HEK293 (cell line): ENCODE data around the gene RASGRP3.

Experiments
- HOXA7 ChIP-seq: sonication (generic); formaldehyde crosslinking; IDR thresholded peaks from 2 replicates; pipeline ENCODE4 v1.8.1; 2022; ENCODE audit warnings: missing genetic modification reagents, borderline replicate concordance
- MYNN ChIP-seq: fragments of 450-650 bp; formaldehyde crosslinking; IDR thresholded peaks from 2 replicates; pipeline ENCODE4 v1.5.1; 2016; ENCODE audit warnings: missing biosample characterization, missing genetic modification characterization, borderline replicate concordance
- REST ChIP-seq: fragments of 450-650 bp; formaldehyde crosslinking; IDR thresholded peaks from 2 replicates; pipeline ENCODE4 v1.5.1; 2016; ENCODE audit warnings: missing biosample characterization, missing genetic modification characterization
- TRIM28 ChIP-seq: IDR thresholded peaks from 2 replicates; pipeline ENCODE4 v1.6.1; 2011; ENCODE audit warnings: low read length, control low read depth, borderline replicate concordance
- ZFP37 ChIP-seq: fragments of 450-650 bp; formaldehyde crosslinking; IDR thresholded peaks from 2 replicates; pipeline ENCODE4 v1.5.1; 2016; ENCODE audit warnings: missing biosample characterization, missing genetic modification characterization
- ZNF157 ChIP-seq: fragments of 450-650 bp; formaldehyde crosslinking; IDR thresholded peaks from 2 replicates; pipeline ENCODE4 v1.5.1; 2016; ENCODE audit warnings: missing biosample characterization, missing genetic modification characterization
- ZNF211 ChIP-seq: fragments of 450-650 bp; formaldehyde crosslinking; IDR thresholded peaks from 2 replicates; pipeline ENCODE4 v1.5.1; 2016; ENCODE audit warnings: low read depth, missing biosample characterization, missing genetic modification characterization
- ZNF221 ChIP-seq: fragments of 450-650 bp; formaldehyde crosslinking; IDR thresholded peaks from 2 replicates; pipeline ENCODE4 v1.5.1; 2017; ENCODE audit warnings: missing biosample characterization, missing genetic modification characterization, borderline replicate concordance
- ZNF248 ChIP-seq: fragments of 450-650 bp; formaldehyde crosslinking; IDR thresholded peaks from 2 replicates; pipeline ENCODE4 v1.5.1; 2017; ENCODE audit warnings: missing biosample characterization, missing genetic modification characterization
- ZNF292 ChIP-seq: fragments of 450-650 bp; formaldehyde crosslinking; IDR thresholded peaks from 2 replicates; pipeline ENCODE4 v1.5.1; 2016; ENCODE audit warnings: low read depth, missing biosample characterization, missing genetic modification characterization, borderline replicate concordance
- ZNF311 ChIP-seq: fragments of 450-650 bp; formaldehyde crosslinking; IDR thresholded peaks from 2 replicates; pipeline ENCODE4 v1.5.1; 2017; ENCODE audit warnings: missing biosample characterization, missing genetic modification characterization, borderline replicate concordance
- ZNF335 ChIP-seq: fragments of 450-650 bp; formaldehyde crosslinking; conservative IDR thresholded peaks from 2 replicates; pipeline ENCODE4 v1.5.1; 2016; ENCODE audit warnings: missing biosample characterization, missing genetic modification characterization
- ZNF341 ChIP-seq: fragments of 450-650 bp; formaldehyde crosslinking; IDR thresholded peaks from 2 replicates; pipeline ENCODE4; 2016; ENCODE audit warnings: low read depth, missing biosample characterization, missing genetic modification characterization
- ZNF354C ChIP-seq: fragments of 450-650 bp; formaldehyde crosslinking; IDR thresholded peaks from 2 replicates; pipeline ENCODE4 v1.5.1; 2016; ENCODE audit warnings: missing biosample characterization, missing genetic modification characterization, low read depth, borderline replicate concordance
- ZNF37A ChIP-seq: fragments of 450-650 bp; IDR thresholded peaks from 2 replicates; pipeline ENCODE4 v1.5.1; 2018; ENCODE audit warnings: missing biosample characterization, missing genetic modification characterization
- ZNF560 ChIP-seq: fragments of 450-650 bp; formaldehyde crosslinking; IDR thresholded peaks from 2 replicates; pipeline ENCODE4 v1.5.1; 2017; ENCODE audit warnings: missing biosample characterization, missing genetic modification characterization, borderline replicate concordance
- ZNF623 ChIP-seq: fragments of 450-650 bp; formaldehyde crosslinking; IDR thresholded peaks from 2 replicates; pipeline ENCODE4 v1.5.1; 2016; ENCODE audit warnings: missing biosample characterization, missing genetic modification characterization
- ZNF660 ChIP-seq: fragments of 450-650 bp; IDR thresholded peaks from 2 replicates; pipeline ENCODE4 v1.5.1; 2018; ENCODE audit warnings: missing biosample characterization, mild to moderate bottlenecking, missing genetic modification characterization
- ZNF677 ChIP-seq: fragments of 450-650 bp; IDR thresholded peaks from 2 replicates; pipeline ENCODE4 v1.5.0; 2018; ENCODE audit warnings: missing biosample characterization, mild to moderate bottlenecking, missing genetic modification characterization, moderate library complexity
- ZNF791 ChIP-seq: fragments of 450-650 bp; formaldehyde crosslinking; IDR thresholded peaks from 2 replicates; pipeline ENCODE4 v1.5.1; 2016; ENCODE audit warnings: missing biosample characterization, missing genetic modification characterization
- TF ChIP-seq, protein P1 (sequence below): fragments of 450-650 bp; formaldehyde crosslinking; IDR thresholded peaks from 2 replicates; pipeline ENCODE4 v1.5.1; 2016; ENCODE audit warnings: missing biosample characterization, missing genetic modification characterization
- TF ChIP-seq, protein P2 (sequence below): fragments of 450-650 bp; formaldehyde crosslinking; IDR thresholded peaks from 2 replicates; pipeline ENCODE4 v1.5.1; 2016; ENCODE audit warnings: missing biosample characterization, missing genetic modification characterization
- TF ChIP-seq, protein P3 (sequence below): fragments of 450-650 bp; formaldehyde crosslinking; IDR thresholded peaks from 2 replicates; pipeline ENCODE4 v1.5.1; 2016; ENCODE audit warnings: missing biosample characterization, missing genetic modification characterization, borderline replicate concordance
- TF ChIP-seq, protein P4 (sequence below): fragments of 450-650 bp; formaldehyde crosslinking; IDR thresholded peaks from 2 replicates; pipeline ENCODE4 v1.5.0; 2017; ENCODE audit warnings: missing biosample characterization, missing genetic modification characterization, borderline replicate concordance
- TF ChIP-seq, protein P5 (sequence below): fragments of 450-650 bp; formaldehyde crosslinking; IDR thresholded peaks from 2 replicates; pipeline ENCODE4 v1.5.1; 2016; ENCODE audit warnings: missing biosample characterization, missing genetic modification characterization

RASGRP3 gene

GRCh38 chr2:33589444-33589843, 113.0 kb downstream of the RASGRP3 start (continued):
- TF ChIP-seq ZNF335 (tag by site-specific recombination): no peak
- no peak for TF ChIP-seq ZNF560 (tag by site-specific recombination)
- TF ChIP-seq ZNF623 (tag by site-specific recombination): no peak
- TF ChIP-seq, protein P1, sequence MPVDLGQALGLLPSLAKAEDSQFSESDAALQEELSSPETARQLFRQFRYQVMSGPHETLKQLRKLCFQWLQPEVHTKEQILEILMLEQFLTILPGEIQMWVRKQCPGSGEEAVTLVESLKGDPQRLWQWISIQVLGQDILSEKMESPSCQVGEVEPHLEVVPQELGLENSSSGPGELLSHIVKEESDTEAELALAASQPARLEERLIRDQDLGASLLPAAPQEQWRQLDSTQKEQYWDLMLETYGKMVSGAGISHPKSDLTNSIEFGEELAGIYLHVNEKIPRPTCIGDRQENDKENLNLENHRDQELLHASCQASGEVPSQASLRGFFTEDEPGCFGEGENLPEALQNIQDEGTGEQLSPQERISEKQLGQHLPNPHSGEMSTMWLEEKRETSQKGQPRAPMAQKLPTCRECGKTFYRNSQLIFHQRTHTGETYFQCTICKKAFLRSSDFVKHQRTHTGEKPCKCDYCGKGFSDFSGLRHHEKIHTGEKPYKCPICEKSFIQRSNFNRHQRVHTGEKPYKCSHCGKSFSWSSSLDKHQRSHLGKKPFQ (tag by site-specific recombination): no peak
- TF ChIP-seq ZNF341: no peak
- no peak for TF ChIP-seq ZNF211
- no peak for TF ChIP-seq ZNF157 (tag by site-specific recombination)
- no peak for TF ChIP-seq ZNF292
- TF ChIP-seq ZNF37A (tag by site-specific recombination): no peak
- no peak for TF ChIP-seq ZNF354C (tag by site-specific recombination)
- no peak for TF ChIP-seq REST (tag by site-specific recombination)
- no peak for TF ChIP-seq ZFP37 (tag by site-specific recombination)
- TF ChIP-seq, protein P2, sequence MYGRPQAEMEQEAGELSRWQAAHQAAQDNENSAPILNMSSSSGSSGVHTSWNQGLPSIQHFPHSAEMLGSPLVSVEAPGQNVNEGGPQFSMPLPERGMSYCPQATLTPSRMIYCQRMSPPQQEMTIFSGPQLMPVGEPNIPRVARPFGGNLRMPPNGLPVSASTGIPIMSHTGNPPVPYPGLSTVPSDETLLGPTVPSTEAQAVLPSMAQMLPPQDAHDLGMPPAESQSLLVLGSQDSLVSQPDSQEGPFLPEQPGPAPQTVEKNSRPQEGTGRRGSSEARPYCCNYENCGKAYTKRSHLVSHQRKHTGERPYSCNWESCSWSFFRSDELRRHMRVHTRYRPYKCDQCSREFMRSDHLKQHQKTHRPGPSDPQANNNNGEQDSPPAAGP (tag by site-specific recombination): no peak
- TF ChIP-seq, protein P3, sequence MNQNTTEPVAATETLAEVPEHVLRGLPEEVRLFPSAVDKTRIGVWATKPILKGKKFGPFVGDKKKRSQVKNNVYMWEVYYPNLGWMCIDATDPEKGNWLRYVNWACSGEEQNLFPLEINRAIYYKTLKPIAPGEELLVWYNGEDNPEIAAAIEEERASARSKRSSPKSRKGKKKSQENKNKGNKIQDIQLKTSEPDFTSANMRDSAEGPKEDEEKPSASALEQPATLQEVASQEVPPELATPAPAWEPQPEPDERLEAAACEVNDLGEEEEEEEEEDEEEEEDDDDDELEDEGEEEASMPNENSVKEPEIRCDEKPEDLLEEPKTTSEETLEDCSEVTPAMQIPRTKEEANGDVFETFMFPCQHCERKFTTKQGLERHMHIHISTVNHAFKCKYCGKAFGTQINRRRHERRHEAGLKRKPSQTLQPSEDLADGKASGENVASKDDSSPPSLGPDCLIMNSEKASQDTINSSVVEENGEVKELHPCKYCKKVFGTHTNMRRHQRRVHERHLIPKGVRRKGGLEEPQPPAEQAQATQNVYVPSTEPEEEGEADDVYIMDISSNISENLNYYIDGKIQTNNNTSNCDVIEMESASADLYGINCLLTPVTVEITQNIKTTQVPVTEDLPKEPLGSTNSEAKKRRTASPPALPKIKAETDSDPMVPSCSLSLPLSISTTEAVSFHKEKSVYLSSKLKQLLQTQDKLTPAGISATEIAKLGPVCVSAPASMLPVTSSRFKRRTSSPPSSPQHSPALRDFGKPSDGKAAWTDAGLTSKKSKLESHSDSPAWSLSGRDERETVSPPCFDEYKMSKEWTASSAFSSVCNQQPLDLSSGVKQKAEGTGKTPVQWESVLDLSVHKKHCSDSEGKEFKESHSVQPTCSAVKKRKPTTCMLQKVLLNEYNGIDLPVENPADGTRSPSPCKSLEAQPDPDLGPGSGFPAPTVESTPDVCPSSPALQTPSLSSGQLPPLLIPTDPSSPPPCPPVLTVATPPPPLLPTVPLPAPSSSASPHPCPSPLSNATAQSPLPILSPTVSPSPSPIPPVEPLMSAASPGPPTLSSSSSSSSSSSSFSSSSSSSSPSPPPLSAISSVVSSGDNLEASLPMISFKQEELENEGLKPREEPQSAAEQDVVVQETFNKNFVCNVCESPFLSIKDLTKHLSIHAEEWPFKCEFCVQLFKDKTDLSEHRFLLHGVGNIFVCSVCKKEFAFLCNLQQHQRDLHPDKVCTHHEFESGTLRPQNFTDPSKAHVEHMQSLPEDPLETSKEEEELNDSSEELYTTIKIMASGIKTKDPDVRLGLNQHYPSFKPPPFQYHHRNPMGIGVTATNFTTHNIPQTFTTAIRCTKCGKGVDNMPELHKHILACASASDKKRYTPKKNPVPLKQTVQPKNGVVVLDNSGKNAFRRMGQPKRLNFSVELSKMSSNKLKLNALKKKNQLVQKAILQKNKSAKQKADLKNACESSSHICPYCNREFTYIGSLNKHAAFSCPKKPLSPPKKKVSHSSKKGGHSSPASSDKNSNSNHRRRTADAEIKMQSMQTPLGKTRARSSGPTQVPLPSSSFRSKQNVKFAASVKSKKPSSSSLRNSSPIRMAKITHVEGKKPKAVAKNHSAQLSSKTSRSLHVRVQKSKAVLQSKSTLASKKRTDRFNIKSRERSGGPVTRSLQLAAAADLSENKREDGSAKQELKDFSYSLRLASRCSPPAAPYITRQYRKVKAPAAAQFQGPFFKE: no peak
- no peak for TF ChIP-seq TRIM28
- TF ChIP-seq, protein P4, sequence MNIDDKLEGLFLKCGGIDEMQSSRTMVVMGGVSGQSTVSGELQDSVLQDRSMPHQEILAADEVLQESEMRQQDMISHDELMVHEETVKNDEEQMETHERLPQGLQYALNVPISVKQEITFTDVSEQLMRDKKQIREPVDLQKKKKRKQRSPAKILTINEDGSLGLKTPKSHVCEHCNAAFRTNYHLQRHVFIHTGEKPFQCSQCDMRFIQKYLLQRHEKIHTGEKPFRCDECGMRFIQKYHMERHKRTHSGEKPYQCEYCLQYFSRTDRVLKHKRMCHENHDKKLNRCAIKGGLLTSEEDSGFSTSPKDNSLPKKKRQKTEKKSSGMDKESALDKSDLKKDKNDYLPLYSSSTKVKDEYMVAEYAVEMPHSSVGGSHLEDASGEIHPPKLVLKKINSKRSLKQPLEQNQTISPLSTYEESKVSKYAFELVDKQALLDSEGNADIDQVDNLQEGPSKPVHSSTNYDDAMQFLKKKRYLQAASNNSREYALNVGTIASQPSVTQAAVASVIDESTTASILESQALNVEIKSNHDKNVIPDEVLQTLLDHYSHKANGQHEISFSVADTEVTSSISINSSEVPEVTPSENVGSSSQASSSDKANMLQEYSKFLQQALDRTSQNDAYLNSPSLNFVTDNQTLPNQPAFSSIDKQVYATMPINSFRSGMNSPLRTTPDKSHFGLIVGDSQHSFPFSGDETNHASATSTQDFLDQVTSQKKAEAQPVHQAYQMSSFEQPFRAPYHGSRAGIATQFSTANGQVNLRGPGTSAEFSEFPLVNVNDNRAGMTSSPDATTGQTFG: no peak
- TF ChIP-seq ZNF311 (tag by site-specific recombination): no peak
- TF ChIP-seq MYNN (tag by site-specific recombination): no peak
- TF ChIP-seq ZNF791 (tag by site-specific recombination): no peak
- TF ChIP-seq, protein P5, sequence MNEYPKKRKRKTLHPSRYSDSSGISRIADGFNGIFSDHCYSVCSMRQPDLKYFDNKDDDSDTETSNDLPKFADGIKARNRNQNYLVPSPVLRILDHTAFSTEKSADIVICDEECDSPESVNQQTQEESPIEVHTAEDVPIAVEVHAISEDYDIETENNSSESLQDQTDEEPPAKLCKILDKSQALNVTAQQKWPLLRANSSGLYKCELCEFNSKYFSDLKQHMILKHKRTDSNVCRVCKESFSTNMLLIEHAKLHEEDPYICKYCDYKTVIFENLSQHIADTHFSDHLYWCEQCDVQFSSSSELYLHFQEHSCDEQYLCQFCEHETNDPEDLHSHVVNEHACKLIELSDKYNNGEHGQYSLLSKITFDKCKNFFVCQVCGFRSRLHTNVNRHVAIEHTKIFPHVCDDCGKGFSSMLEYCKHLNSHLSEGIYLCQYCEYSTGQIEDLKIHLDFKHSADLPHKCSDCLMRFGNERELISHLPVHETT (tag by site-specific recombination): no peak
- TF ChIP-seq HOXA7: no peak
- no peak for TF ChIP-seq ZNF221
- no peak for TF ChIP-seq ZNF677 (tag by site-specific recombination)
- no peak for TF ChIP-seq ZNF248 (tag by site-specific recombination)
- TF ChIP-seq ZNF660 (tag by site-specific recombination): no peak
